Lower leg skin (tissue), 3 donors: Measurements from ENCODE around the gene ESR2.

ENCODE experiments used
- CTCF ChIP-seq, 3 donors: fragments of 450-650 bp; IDR thresholded peaks; one replicate each; pipeline ENCODE4 v1.5.1; 2016; ENCODE audit warnings: antibody characterized with exemption in 3 of 3, mild to moderate bottlenecking in 3 of 3, moderate library complexity in 2 of 3
- POLR2A ChIP-seq, 2 donors: fragments of 450-650 bp; IDR thresholded peaks; one replicate each; pipeline ENCODE4 v1.6.1; 2016 to 2017; ENCODE audit warnings: antibody characterized with exemption in 2 of 2, mild to moderate bottlenecking in 1 of 2, moderate library complexity in 1 of 2

- no peak for TF ChIP-seq CTCF (IDR thresholded peaks at IDR 0.05)
- no peak for TF ChIP-seq POLR2A (IDR thresholded peaks at IDR 0.05)
Measured at GRCh38 chr14:64235652-64236640, 58.2 kb downstream of the ESR2 start.
